GM12892 (cell line): ENCODE results near the gene MLPH.

Source experiments
- POLR2A ChIP-seq: IDR thresholded peaks from 2 replicates; pipeline ENCODE4 v1.6.1; 2011; ENCODE audit warnings: low read depth, low read length, control low read depth
- POLR2AphosphoS5 ChIP-seq: IDR thresholded peaks from 2 replicates; pipeline ENCODE4 v1.6.1; 2011; ENCODE audit warnings: low read depth, low read length, control low read depth
- TAF1 ChIP-seq: IDR thresholded peaks from 2 replicates; pipeline ENCODE4 v1.6.1; 2011; ENCODE audit warnings: low read depth, mild to moderate bottlenecking, control low read depth, low read length, borderline replicate concordance

GRCh38 chr2:237590272-237591140, 103.5 kb downstream of the MLPH start, which contains the start of gene RAB17:
- TF ChIP-seq POLR2A (no peak), POLR2AphosphoS5 (no peak), TAF1 (no peak)
